GM21515 (cell line): ENCODE data around the gene ESPN.
"Not testable (repeated sequence)": the region's sequence is repeated elsewhere in the genome, so short reads cannot be mapped to it uniquely, and the experiment has no call there.

Source experiments
- ATAC-seq: cut with Tn5 transposase; IDR thresholded peaks from one replicate; pipeline ENCODE4 v1.9.1; 2021; ENCODE audit not compliant: unreplicated experiment

Gene ESPN

GRCh38 chr1:6426972-6427350 is 2.4 kb downstream of the ESPN start:
- ATAC-seq = no peak

- ATAC-seq = no peak
Observed at GRCh38 chr1:6427441-6428390, 3.1 kb downstream of the ESPN start.

- ATAC-seq = not testable (repeated sequence)
Observed at GRCh38 chr1:6428453-6428852, 3.9 kb downstream of the ESPN start.

- not testable (repeated sequence) for ATAC-seq
Observed at GRCh38 chr1:6429660-6430411, 5.3 kb downstream of the ESPN start.

- not testable (repeated sequence) for ATAC-seq
Observed at GRCh38 chr1:6431645-6432579, 7.3 kb downstream of the ESPN start.

- no peak for ATAC-seq
Observed at GRCh38 chr1:6434186-6434585, 9.6 kb downstream of the ESPN start.

GRCh38 chr1:6435129-6435528 is 10.6 kb downstream of the ESPN start:
- ATAC-seq = no peak

- no peak for ATAC-seq
Observed at GRCh38 chr1:6435547-6435946, 11.0 kb downstream of the ESPN start.

- not testable (repeated sequence) for ATAC-seq
Observed at GRCh38 chr1:6436277-6436676, 11.7 kb downstream of the ESPN start.

- not testable (repeated sequence) for ATAC-seq
Observed at GRCh38 chr1:6437012-6437700, 12.6 kb downstream of the ESPN start.

GRCh38 chr1:6438047-6438525 is 13.5 kb downstream of the ESPN start:
- no peak for ATAC-seq

- ATAC-seq = no peak
Observed at GRCh38 chr1:6440198-6441126, 15.9 kb downstream of the ESPN start.

GRCh38 chr1:6441586-6441985 is 17.0 kb downstream of the ESPN start:
- no peak for ATAC-seq

- no peak for ATAC-seq
Observed at GRCh38 chr1:6443339-6444115, 19.0 kb downstream of the ESPN start.

GRCh38 chr1:6444377-6444776 is 19.8 kb downstream of the ESPN start:
- ATAC-seq = no peak

GRCh38 chr1:6445062-6445763 is 20.6 kb downstream of the ESPN start:
- no peak for ATAC-seq

- not testable (repeated sequence) for ATAC-seq
Observed at GRCh38 chr1:6445929-6446328, 21.4 kb downstream of the ESPN start.

- ATAC-seq = no peak
Observed at GRCh38 chr1:6446665-6447015, 22.1 kb downstream of the ESPN start.
